Daoy (cell line): ENCODE measurements around the gene PLPPR5. TPM values are rescaled to one million over a fixed set of nuclear protein-coding genes. Genes with fewer than 3 reads are reported as not detected.
"Not testable (repeated sequence)": the region's sequence is repeated elsewhere in the genome, so short reads cannot be mapped to it uniquely, and the experiment has no call there.

Source experiments
- DNase-seq: peaks from one replicate; pipeline ENCODE4 v3.0.0-alpha.2; 2015; ENCODE audit warnings: low read depth
- total RNA-seq: library from RNA; depleted of rRNA; stranded (reverse); fragments of >200 nt; shearing (Covaris generic); gene quantifications from 2 replicates; pipeline ENCODE4 v1.2.3, GENCODE V29; 2014; rRNA removed

PLPPR5 gene, protein sequence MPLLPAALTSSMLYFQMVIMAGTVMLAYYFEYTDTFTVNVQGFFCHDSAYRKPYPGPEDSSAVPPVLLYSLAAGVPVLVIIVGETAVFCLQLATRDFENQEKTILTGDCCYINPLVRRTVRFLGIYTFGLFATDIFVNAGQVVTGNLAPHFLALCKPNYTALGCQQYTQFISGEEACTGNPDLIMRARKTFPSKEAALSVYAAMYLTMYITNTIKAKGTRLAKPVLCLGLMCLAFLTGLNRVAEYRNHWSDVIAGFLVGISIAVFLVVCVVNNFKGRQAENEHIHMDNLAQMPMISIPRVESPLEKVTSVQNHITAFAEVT
- total RNA-seq: 0.03 TPM in 1 of 2 replicates, not detected in the other

DNA sequence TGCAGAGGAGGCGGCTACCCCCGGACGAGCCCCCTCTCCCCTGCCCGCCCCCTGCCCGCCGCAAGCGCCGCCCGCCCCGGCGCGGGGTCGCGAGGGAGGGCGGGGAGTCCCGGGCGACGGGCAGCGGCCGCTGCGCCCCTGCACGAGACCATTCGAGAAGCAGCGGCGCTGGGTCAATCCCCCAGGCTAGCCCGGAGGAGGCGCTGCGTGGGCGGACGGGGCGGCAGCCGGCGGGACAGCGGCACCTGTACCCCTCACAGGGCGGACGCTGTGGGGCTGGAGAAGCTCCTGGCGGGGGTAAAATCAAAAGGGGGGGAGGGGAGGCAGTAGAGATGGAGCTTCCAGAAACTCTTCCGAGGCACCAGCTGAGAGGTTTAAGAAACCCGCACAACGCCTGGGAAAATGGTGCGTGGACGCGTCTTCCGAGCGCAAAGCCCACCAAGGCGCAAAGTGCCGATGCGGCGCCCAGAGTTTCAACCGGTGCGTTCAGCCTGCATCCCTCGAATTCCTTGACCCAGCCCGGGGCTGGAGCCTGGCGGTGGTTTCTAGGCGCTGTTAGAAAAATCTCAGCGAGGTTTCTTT is at the start of gene PLPPR5:
TSS of gene PLPPR5 (minus strand) at position 1 of the 582 bp plus-strand sequence. CDS start 190 bp downstream, outside the sequence.
- peak; percentile 40 for DNase-seq

DNA sequence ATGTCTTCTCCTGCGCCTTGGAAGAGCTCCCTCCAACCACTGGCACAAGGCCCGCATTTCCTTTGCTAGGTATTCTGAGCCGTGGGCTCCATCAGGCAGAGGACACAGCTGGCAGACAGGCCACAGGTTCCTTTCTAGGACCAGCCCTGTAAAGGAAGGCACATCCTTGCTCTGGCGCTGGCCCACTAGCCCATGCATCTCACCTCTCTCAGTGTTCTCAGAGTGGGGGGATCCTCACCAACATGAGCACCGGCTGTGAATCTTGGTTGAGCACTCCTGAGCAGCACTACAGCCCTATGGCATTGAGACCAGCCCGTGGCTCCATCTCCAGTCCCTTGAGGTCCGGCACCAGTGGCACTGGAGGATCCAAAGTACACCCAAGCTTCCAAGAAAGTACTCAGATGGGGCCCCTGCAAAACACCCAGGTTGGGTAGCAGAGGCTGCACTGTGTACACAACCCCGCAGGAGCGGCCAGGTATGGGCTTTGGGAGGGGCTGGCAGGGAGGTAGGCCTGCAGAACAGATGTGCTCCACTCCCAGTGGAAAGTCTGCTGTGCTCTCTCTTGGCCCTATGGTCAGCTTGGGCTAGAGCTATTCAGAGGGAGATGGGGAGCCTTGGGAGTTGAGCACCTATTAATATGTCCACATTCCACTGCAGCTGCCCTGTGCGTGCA is 47.1 kb upstream of the PLPPR5 start:
- no peak for DNase-seq

DNA sequence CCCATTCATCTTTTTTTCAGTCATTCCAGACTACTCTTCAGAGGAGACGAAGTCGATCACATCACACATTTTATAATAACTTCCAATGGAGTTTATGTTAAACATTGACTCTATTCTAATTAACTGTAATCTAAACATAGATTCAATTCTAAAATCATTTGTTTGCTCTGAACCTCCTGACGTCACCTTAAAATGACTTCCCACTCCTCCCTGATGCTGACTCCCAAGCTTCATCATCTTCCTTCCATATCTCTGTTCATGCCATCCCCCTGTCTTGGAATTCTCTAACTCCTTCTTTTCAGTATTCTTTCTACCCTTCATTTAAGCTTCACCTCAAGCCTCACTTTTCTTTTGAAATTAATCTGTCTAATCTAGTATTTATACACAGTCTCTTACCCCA is 45.1 kb upstream of the PLPPR5 start:
- DNase-seq: no peak

DNA sequence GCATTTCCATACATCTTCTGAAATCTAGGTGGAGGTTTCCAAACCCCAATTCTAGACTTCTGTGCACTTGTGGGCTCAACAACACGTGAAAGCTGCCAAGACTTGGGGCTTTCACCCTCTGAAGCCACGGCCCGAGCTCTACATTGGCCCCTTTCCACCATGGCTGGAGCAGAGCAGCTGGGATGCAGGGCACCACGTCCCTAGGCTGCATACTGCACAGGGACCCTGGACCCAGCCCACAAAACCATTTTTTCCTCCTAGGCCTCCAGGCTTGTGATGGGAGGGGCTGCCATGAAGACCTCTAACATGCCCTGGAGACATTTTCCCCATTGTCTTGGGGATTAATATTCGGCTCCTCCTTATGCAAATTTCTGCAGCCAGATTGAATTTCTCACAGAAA is 32.1 kb upstream of the PLPPR5 start:
- not testable (repeated sequence) for DNase-seq

DNA sequence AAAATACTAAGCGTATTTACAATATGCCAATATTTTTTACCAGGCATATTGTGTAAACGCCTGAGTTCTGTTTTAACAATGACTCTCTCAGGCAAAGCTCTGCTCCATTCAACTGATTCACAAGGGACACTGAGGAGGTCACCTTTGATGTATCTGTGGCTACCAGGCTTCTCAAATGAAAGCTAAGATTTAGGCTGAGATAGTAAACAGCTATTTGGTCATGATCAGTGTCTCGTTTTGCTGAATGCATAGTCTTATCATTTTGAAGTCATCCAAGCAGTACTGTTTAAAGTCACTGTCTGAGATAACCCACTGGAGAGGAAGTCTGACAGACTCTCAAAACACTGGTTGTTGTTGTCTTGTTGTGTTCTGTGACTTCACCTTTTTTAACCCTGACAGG is 13.7 kb upstream of the PLPPR5 start:
- no peak for DNase-seq

DNA sequence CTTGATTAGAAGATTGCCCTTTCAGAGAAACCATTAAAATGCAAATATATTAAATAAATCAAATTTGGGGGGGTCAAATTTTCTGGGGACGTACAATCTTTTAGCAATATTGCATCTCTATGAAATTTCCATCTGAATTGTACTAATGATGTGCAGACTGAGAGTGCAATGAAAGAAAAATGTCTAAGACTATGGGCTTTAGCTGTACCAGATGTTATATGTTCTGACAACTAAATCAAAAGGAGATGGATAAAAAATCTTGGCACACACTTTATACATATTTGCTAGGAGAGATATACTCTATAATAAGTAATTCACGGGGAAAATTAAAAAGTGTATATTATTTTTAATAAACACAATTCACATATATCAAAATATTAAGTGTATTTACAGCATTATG is 13.0 kb upstream of the PLPPR5 start:
- no peak for DNase-seq

DNA sequence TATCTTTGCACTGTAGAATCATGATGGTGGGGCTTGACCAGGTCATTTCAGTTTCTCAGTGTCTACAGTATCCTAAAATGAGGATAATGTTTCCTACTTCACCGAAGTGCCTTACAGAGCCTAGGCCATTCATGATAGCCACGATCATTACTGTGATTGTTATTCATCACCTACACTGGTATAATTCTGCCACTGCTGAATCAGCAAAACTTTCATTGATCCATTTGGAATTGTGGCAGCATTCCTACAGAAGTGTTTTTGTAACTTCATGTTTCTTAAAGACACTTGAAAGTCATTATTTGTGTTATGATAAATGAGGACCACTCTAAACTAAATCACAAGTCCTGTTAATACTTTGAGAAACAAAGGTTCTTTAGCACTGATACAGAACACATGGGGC is 6.0 kb upstream of the PLPPR5 start:
- DNase-seq: no peak

DNA sequence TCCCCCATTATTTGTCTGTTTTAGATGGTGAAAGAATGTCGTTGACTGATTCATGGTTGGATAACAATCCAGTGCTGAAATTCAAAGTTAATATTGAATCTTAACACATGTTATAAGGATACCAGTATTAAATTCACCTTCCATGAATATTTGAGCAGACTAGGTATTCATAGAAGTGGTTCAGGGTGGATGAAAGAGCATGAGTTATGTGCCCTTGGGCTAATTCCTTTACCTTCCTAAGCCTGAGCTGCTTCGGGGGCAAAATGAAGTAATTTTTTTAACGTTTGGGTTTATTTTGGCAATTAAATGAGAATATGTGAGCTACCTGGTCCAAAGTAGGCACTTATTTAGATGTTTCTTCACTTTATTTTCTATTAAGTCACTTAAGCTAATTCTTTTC is 2.7 kb upstream of the PLPPR5 start:
- no peak for DNase-seq

DNA sequence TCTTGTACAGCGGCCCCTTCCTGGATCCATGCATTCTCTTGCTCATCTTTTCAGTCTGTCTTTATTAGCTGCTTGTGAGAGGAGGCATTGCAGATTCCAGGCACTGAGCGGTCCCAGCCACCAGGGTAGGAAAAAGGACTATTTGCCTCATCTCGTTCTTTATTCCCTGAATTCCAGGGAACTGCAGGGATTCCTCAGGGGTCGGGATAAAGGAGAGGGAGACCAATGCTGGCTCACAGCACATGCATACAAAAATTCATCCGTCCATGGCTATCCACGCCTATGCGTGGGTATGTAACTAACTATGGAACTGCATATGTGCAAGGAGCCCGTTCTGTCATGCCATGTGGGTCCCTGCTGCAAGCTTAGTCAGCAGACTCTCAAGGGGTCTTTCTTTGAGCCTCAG is 879 bp upstream of the PLPPR5 start:
- DNase-seq: no peak

DNA sequence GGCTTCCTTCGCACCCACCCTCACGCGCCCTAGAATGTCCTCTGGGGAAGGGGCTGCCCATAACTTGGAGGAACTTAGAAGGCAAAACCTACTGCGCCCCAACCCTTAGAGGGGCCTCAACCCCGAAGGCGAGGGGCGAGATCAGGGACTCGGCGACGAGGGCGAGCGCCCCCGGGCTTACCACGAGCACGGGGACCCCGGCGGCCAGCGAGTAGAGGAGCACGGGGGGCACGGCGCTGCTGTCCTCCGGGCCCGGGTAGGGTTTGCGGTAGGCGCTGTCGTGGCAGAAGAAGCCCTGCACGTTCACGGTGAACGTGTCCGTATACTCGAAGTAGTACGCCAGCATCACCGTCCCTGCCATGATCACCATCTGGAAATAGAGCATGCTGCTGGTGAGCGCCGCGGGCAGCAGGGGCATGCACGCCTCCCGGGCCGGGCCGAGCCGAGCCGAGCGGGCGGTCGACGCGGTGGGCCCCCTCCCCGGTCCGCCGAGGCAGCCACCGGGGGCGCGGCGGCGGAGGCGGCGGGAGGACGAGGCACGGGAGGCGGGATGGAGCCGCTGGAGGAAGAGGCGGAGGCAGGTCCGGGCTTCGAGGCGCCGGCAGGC is 304 bp downstream of the PLPPR5 start:
- peak; percentile 39 for DNase-seq

DNA sequence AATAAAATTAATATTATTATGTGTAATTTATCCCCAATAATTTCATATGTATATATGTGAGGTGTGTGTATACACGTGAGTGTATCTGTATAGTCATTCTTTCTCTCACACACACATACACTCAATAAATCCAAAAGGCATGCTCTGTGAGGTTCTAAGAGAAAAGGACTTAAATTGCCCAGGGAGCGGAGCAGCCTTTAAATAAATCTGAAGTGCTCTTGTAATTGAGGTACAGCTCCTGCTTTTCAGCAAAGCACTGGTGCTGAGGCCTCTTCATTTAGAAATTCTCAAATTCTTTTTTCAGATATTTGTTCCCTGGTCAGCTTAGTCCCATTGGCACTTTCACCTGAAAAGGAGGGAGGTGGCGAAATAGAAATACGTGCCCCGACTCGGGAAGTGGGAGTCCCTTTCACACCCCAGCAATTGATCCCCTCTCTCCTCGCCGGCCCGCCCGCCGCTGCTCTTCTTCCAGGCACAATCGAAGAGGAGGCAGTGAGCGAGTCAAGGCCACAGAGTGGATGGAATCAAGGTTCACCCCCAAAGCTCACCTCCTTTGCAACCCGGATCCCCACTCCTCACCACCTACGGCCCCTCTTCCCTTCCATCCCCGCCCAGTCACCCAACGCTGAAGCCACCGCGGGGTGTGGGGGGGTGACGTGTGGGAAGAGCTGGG is 944 bp downstream of the PLPPR5 start:
- DNase-seq: no peak

DNA sequence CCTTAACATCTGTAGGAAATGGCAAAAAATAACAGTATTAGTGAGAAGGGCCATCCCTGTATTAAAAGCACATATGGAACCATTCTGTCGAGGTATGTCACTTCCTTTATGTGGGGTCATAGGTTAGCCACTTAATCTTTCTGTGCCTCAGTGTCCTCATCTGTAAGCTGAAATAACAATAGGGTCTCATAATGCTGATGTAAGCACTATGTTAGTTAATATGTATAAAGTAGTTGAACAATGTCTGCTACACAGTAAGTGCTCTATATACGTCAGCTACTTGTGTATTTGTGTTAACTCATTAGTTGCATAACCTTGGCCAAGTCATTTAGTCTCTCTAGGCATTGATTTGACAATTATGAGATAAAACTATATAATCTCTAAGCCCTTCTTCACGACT is 11.8 kb downstream of the PLPPR5 start:
- no peak for DNase-seq

DNA sequence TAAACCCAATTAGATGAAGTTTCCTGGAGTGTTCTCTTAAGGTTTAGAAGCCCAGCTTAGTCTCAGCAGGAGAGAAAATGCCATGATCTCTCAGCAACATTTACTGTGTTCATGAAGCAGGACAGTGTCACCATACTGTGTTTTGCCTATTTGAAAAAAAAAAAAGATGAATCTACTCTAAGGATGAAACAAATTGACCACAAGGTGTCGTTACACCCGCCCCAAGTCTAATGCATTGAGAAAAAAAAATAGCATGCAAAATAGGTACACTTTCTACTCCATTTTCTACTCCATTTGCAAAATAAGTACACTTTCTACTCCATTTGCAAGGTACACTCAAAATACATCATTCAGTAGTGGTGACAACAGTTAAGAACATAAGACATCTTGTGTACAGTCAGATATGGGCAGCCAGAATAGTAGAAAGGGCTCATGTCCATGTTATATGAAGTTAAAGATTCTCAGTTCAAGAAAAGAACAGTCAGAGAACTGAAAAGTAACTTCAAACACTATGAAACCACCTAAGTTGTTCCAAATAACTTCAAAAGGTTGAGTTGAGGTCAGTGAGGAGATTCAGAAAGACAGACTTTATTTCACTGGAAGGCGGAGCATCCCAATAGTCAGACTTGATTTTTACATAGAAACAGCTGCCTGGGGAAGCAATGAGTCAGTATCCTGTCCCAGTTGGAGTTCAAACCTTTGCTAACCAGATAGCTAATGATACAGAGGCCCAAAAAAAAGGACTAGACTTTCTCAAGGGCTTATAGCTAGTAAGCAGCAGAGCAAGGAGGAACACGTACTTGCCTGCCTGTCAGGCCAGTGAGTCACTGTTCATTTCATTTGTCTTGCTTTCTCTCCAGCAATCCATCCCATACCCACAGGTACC is 13.3 kb downstream of the PLPPR5 start:
- peak; percentile 81 for DNase-seq

DNA sequence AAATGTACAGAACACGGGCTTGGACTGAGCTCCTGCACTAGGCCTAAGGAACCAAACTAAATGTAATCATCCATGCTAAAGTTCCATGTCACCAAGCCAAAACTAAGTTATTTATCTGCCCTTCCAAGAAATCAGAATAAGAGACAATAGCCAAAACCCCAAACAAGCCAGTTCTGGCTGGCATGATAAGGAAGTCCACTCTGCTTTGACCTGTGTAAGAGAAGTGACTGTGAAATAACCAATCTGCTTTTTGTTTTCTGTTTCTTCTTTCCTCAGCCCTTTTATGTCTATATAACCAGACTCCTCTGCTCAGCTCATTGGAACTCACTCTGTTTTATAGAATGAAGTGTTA is 15.1 kb downstream of the PLPPR5 start:
- DNase-seq: no peak

DNA sequence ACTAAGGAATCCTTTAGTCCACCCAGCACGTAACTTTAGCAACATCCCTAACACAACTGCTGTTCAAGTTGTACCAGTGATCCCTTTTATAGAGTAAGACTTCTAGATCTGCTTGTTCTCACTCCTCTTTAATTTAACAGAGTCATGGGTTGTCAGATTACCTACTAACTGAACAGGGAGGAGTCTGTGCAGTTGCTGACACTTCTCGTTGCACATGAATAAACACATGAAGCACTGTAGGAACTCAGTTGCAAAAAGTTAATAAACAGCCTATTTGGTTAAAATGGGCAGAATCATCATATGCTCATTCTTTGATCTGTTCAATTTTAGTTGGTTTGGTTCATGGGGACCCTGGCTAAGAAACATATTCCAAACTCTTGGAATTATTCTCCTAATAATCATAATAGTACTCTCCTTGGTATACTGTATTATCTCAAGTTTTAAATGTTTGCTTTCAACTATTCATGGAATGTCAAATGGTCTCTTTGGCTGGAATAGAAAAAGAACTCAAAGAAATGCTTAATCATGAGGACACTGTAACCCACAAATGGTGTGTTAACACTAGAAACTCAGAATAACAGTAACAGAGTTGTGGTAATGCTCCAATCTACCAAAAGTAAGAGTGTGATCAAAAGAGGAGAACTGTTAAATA is 15.6 kb downstream of the PLPPR5 start:
- DNase-seq: no peak

DNA sequence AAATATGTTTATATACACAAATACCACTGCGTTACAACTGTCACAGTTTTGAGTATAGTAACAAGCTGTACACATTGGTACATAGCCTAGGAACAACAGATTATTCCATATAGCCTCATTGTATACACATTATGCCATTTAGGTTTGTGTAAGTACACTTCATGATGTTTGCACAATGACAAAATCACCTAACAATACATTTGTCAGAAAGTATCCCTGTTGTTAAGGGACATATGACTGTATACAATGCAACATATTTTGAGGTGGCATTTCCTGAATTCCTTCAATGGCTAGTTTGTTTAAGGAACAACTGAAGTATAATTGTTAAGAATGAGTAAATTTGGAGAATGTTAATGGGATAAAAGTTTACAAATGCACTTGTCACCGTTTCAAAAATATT is 19.0 kb downstream of the PLPPR5 start:
- DNase-seq: no peak

DNA sequence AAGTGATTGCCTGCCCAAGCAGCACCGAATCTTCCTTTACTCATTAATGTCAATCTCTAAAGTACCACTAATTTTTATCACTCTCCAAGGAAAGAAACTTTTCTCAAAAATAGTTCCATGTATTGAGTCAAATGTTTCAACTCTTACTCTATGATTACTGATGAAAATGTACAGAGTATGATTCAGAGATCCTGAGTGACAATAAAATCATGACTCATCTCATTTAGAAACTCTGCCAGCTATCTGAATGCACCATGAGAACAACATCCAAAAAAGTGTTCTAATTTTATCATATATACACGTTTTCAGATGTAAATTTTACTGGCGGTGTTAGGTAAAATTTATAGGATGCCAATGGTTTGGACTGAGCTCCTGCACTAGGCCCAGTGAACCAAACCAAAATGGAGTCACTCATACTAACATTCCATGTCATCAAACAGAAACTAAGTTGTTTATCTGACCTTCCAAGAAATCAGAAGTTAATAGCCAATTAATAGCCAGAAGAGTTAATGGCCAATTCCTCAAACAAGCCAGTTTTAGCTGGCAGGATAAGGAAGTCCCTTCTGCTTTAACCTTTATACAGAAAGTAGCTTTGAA is 22.6 kb downstream of the PLPPR5 start:
- DNase-seq: peak; percentile 12

DNA sequence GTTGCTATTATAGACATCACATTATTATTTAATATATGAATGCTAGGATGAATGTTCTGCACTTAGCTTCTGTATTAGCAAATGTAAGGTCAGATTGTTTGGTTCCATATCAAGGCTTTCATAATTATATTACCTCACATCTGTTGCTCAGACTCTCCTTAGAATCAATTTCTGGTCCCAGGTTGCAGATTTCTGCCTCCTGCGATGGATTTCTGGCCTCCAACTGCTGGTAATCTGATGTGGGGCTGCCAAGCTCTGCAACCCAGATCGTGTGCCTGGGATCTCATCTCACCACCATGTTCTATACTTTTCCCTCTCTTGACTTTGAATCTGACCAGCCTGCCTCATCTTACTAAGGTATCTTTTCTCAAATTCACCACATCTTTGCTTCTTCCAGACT is 25.2 kb downstream of the PLPPR5 start:
- no peak for DNase-seq

DNA sequence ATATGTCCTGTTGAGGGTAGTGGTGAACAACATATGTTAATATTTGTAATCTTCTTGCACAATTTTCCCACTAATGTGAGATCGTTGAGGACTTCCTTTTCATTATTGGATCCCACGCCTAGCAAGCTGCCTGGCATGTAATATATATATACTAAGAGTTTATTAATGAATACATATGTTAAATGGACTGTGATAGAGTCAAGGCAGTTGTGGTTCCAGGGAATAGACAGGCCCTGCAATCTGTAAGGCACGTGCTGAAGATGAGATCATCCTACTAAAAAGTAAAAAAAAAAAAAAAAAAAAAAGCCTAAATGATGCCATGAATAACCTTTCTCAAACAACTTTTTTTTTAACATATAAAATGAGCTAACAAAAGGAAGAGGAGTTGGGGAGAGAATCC is 28.9 kb downstream of the PLPPR5 start:
- DNase-seq: no peak

DNA sequence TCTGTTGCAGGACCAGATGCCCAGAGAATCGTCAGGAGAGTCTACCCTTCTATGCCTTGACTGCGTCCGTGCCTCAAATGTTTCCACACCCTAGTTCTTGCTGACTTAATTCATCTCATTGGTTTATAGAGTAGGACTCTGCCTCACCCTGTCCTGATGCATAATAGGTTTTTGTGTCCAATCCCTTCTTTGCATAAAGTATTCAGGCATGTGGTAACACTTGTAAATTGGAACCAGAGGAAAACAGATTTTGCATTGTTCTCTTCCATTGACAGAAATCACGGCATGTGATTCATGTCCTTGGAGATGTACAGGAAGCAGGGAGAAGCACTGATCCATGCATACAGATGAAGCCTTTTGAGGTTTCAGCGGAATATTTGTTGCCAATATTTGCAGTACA is 29.5 kb downstream of the PLPPR5 start:
- no peak for DNase-seq
